GM12801 (cell line): ENCODE results near the gene FRMD4A.

Experiments
- TF ChIP-seq, protein P1 (sequence below): IDR thresholded peaks from one replicate; pipeline ENCODE4 v1.5.1; 2011; ENCODE audit warnings: control low read depth; ENCODE audit not compliant: insufficient read length; ENCODE audit errors: extremely low read depth

Gene FRMD4A

GRCh38 chr10:14153570-14154055 is 177.1 kb downstream of the FRMD4A start:
- TF ChIP-seq, protein P1, sequence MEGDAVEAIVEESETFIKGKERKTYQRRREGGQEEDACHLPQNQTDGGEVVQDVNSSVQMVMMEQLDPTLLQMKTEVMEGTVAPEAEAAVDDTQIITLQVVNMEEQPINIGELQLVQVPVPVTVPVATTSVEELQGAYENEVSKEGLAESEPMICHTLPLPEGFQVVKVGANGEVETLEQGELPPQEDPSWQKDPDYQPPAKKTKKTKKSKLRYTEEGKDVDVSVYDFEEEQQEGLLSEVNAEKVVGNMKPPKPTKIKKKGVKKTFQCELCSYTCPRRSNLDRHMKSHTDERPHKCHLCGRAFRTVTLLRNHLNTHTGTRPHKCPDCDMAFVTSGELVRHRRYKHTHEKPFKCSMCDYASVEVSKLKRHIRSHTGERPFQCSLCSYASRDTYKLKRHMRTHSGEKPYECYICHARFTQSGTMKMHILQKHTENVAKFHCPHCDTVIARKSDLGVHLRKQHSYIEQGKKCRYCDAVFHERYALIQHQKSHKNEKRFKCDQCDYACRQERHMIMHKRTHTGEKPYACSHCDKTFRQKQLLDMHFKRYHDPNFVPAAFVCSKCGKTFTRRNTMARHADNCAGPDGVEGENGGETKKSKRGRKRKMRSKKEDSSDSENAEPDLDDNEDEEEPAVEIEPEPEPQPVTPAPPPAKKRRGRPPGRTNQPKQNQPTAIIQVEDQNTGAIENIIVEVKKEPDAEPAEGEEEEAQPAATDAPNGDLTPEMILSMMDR, result no peak

DNA sequence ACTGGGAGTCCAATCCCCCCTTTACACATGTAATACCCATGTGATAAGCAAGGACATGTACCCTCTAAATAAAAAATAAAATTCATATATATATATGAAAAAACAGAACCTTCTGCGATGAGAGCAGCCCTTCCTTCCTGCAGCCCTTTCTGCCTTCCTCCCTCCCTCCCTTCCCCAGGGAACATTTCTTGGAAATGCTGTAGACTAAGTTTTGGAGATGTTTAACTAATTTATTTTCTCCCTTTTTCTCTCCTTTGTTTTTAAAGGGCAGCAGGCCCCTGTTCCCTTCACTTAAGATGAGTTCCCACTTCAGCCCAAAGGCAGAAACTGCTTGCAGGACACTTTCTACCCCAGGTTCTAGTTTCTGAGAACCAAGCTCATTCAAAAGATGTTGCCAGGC is 179.2 kb downstream of the FRMD4A start:
- TF ChIP-seq, protein P1, result no peak

DNA sequence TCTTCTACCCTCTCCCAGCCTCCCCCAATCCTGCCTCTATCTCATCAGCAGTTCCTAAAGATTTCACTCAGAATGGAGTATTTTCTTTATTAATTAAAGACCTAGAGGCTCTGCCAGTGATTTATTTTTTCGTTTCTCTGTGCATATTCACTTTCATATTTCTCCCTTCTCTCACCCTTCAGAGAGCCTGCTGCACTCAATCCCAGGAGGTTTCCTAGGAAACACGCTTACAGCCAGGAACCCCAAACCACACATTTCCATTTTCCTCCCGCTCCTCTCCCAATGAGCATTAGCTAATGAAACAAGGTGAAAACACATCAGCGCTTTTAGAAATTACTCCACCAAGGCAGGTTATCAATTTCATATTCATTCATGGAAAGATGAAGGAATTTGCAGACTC is 180.2 kb downstream of the FRMD4A start:
- TF ChIP-seq, protein P1, result no peak

DNA sequence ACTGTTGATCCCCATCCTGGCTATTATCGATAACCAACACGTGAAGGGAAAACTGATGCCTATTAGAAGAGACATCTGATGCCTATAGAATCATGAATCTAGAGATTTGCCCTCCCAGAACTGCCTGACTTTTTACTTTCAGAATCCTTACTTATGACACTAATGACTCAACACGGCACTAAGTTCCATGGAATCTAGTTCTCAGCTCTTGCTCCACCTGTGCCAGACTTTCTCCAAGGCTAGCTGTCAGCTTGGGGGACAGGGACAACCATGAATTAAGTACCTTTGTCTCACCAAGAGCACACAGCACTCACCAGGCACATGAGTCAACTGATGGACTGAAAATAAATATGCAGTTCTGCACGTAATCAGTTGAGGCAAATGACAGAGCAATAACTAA is 184.2 kb downstream of the FRMD4A start:
- TF ChIP-seq, protein P1, result no peak

DNA sequence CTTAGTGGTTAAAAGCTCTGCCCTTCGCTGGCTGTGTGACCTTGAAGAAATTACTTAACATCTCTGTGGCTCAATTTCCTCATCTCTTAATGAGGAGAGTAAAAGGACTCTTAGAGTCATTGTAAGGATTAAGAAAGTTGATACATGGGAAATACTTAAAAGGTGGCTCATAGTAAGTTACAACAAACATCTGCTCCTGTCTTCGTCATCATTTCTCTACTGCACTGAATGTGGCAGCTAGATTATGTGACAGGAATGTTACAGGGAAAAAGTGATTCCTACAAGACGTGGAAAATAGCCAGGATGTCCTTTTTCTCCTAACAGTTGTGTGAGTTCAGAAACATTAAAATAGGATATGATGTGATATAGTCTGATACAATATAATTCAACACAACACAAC is 184.7 kb downstream of the FRMD4A start:
- TF ChIP-seq, protein P1, result no peak

DNA sequence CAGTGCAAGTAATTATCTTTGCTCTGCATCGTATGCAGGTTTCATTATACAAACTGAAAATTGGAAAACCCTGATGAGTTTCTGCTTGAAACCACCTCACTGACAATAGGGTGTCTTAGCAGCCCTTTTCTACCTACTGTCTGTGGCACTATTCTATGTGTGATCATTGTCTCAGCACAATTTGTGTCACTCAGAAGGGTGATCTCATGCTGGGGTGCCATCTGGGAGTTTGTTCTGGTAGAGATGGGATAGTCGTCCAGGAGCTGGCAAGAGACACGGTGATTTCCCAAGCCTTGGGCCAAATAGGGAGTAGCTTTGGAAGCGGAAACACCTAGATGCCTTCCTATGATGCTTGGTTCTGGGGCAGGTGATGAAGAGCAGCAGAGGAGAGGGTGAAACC is 186.3 kb downstream of the FRMD4A start:
- TF ChIP-seq, protein P1, result no peak

- TF ChIP-seq, protein P1, result no peak
Measured at GRCh38 chr10:14142606-14143250, 188.0 kb downstream of the FRMD4A start.
